HEK293 (cell line): ENCODE data around the gene ZNF146.
A peak's percentile ranks its signal among the peaks of the same experiment; 100 is the strongest.

Experiments
- ATF2 ChIP-seq: fragments of 450-650 bp; formaldehyde crosslinking; IDR thresholded peaks from 2 replicates; pipeline ENCODE4 v1.5.1; 2016; ENCODE audit warnings: missing biosample characterization, missing genetic modification characterization, low read depth
- ELK4 ChIP-seq: IDR thresholded peaks from 2 replicates; pipeline ENCODE4 v1.6.1; 2011; ENCODE audit warnings: mild to moderate bottlenecking, low read depth, low read length, borderline replicate concordance
- GLI4 ChIP-seq: fragments of 450-650 bp; formaldehyde crosslinking; IDR thresholded peaks from 2 replicates; pipeline ENCODE4 v1.5.1; 2016; ENCODE audit warnings: missing biosample characterization, missing genetic modification characterization
- KLF10 ChIP-seq: fragments of 450-650 bp; IDR thresholded peaks from 2 replicates; pipeline ENCODE4 v1.5.1; 2018; ENCODE audit warnings: missing biosample characterization, mild to moderate bottlenecking, missing genetic modification characterization
- PRDM6 ChIP-seq: fragments of 450-650 bp; formaldehyde crosslinking; IDR thresholded peaks from 2 replicates; pipeline ENCODE4 v1.5.1; 2017; ENCODE audit warnings: missing biosample characterization, missing genetic modification characterization
- REST ChIP-seq: fragments of 450-650 bp; formaldehyde crosslinking; IDR thresholded peaks from 2 replicates; pipeline ENCODE4 v1.5.1; 2016; ENCODE audit warnings: missing biosample characterization, missing genetic modification characterization
- TSHZ1 ChIP-seq: fragments of 450-650 bp; formaldehyde crosslinking; IDR thresholded peaks from 2 replicates; pipeline ENCODE4 v1.5.1; 2016; ENCODE audit warnings: missing biosample characterization, missing genetic modification characterization, borderline replicate concordance
- ZFHX2 ChIP-seq: fragments of 450-650 bp; formaldehyde crosslinking; conservative IDR thresholded peaks from 2 replicates; pipeline ENCODE4 v1.5.1; 2016; ENCODE audit warnings: missing biosample characterization, missing genetic modification characterization
- ZFP69B ChIP-seq: fragments of 450-650 bp; formaldehyde crosslinking; IDR thresholded peaks from 2 replicates; pipeline ENCODE4 v1.5.1; 2016; ENCODE audit warnings: missing biosample characterization, missing genetic modification characterization
- ZNF121 ChIP-seq: fragments of 450-650 bp; formaldehyde crosslinking; IDR thresholded peaks from 2 replicates; pipeline ENCODE4 v1.5.1; 2016; ENCODE audit warnings: missing biosample characterization, missing genetic modification characterization
- ZNF133 ChIP-seq: fragments of 450-650 bp; formaldehyde crosslinking; IDR thresholded peaks from 2 replicates; pipeline ENCODE4 v1.5.1; 2016; ENCODE audit warnings: missing biosample characterization, missing genetic modification characterization
- ZNF157 ChIP-seq: fragments of 450-650 bp; formaldehyde crosslinking; IDR thresholded peaks from 2 replicates; pipeline ENCODE4 v1.5.1; 2016; ENCODE audit warnings: missing biosample characterization, missing genetic modification characterization
- ZNF19 ChIP-seq: fragments of 450-650 bp; formaldehyde crosslinking; IDR thresholded peaks from 2 replicates; pipeline ENCODE4; 2016; ENCODE audit warnings: missing biosample characterization, missing genetic modification characterization, low read depth
- ZNF221 ChIP-seq: fragments of 450-650 bp; formaldehyde crosslinking; IDR thresholded peaks from 2 replicates; pipeline ENCODE4 v1.5.1; 2017; ENCODE audit warnings: missing biosample characterization, missing genetic modification characterization, borderline replicate concordance
- ZNF223 ChIP-seq: fragments of 450-650 bp; formaldehyde crosslinking; IDR thresholded peaks from 2 replicates; pipeline ENCODE4 v1.5.1; 2016; ENCODE audit warnings: missing biosample characterization, missing genetic modification characterization
- ZNF324 ChIP-seq: fragments of 450-650 bp; formaldehyde crosslinking; IDR thresholded peaks from 2 replicates; pipeline ENCODE4 v1.5.1; 2016; ENCODE audit warnings: missing biosample characterization, missing genetic modification characterization
- ZNF354C ChIP-seq: fragments of 450-650 bp; formaldehyde crosslinking; IDR thresholded peaks from 2 replicates; pipeline ENCODE4 v1.5.1; 2016; ENCODE audit warnings: missing biosample characterization, missing genetic modification characterization, low read depth, borderline replicate concordance
- ZNF37A ChIP-seq: fragments of 450-650 bp; IDR thresholded peaks from 2 replicates; pipeline ENCODE4 v1.5.1; 2018; ENCODE audit warnings: missing biosample characterization, missing genetic modification characterization
- ZNF404 ChIP-seq: fragments of 450-650 bp; formaldehyde crosslinking; IDR thresholded peaks from 2 replicates; pipeline ENCODE4 v1.5.1; 2017; ENCODE audit warnings: missing biosample characterization, missing genetic modification characterization
- ZNF549 ChIP-seq: fragments of 450-650 bp; IDR thresholded peaks from 2 replicates; pipeline ENCODE4 v1.5.1; 2018; ENCODE audit warnings: missing biosample characterization, missing genetic modification characterization, mild to moderate bottlenecking, inconsistent platforms, moderate library complexity
- ZNF580 ChIP-seq: fragments of 450-650 bp; formaldehyde crosslinking; IDR thresholded peaks from 2 replicates; pipeline ENCODE4 v1.5.1; 2016; ENCODE audit warnings: missing biosample characterization, missing genetic modification characterization
- ZNF600 ChIP-seq: fragments of 450-650 bp; formaldehyde crosslinking; IDR thresholded peaks from 2 replicates; pipeline ENCODE4 v1.5.1; 2016; ENCODE audit warnings: missing biosample characterization, missing genetic modification characterization
- ZNF621 ChIP-seq: fragments of 450-650 bp; formaldehyde crosslinking; IDR thresholded peaks from 2 replicates; pipeline ENCODE4 v1.5.1; 2017; ENCODE audit warnings: missing biosample characterization, missing genetic modification characterization
- ZNF654 ChIP-seq: fragments of 450-650 bp; formaldehyde crosslinking; IDR thresholded peaks from 2 replicates; pipeline ENCODE4 v1.5.1; 2016; ENCODE audit warnings: low read depth, missing biosample characterization, missing genetic modification characterization
- ZNF692 ChIP-seq: fragments of 450-650 bp; formaldehyde crosslinking; IDR thresholded peaks from 2 replicates; pipeline ENCODE4 v1.5.1; 2016; ENCODE audit warnings: missing biosample characterization, missing genetic modification characterization
- ZNF707 ChIP-seq: fragments of 450-650 bp; formaldehyde crosslinking; IDR thresholded peaks from 2 replicates; pipeline ENCODE4 v1.5.1; 2016; ENCODE audit warnings: missing biosample characterization, missing genetic modification characterization
- ZSCAN30 ChIP-seq: fragments of 450-650 bp; IDR thresholded peaks from 2 replicates; pipeline ENCODE4 v1.5.1; 2018; ENCODE audit warnings: missing biosample characterization, mild to moderate bottlenecking, missing genetic modification characterization, moderate library complexity

ZNF146 gene

GRCh38 chr19:36169084-36169760, 45.7 kb upstream of the ZNF146 start (continued):
- TF ChIP-seq PRDM6 (tag by site-specific recombination) (peak; percentile 87), ATF2 (tag by site-specific recombination) (no peak), ZNF621 (tag by site-specific recombination) (no peak), ZNF580 (tag by site-specific recombination) (peak; percentile 61; the same call in 1 of the 2 replicates), ZNF692 (tag by site-specific recombination) (peak; percentile 74), ZNF354C (tag by site-specific recombination) (no peak), ZNF221 (no peak), ZNF404 (tag by site-specific recombination) (no peak), ZNF654 (no peak), ZFHX2 (tag by site-specific recombination) (no peak), ZSCAN30 (tag by site-specific recombination) (peak; percentile 41), GLI4 (no peak), ZNF133 (no peak), ELK4 (no peak), ZNF600 (tag by site-specific recombination) (peak; percentile 94), ZNF223 (no peak), ZNF37A (tag by site-specific recombination) (no peak), ZFP69B (peak; percentile 75), ZNF157 (no peak), TSHZ1 (peak; percentile 95; the same call in 1 of the 2 replicates), ZNF707 (tag by site-specific recombination) (no peak), ZNF121 (no peak), ZNF19 (no peak), ZNF324 (tag by site-specific recombination) (no peak), REST (tag by site-specific recombination) (peak; percentile 44; the same call in 1 of the 2 replicates), ZNF549 (tag by site-specific recombination) (no peak), KLF10 (tag by site-specific recombination) (peak; percentile 83)
